Measurements from ENCODE around the gene C4A.

GRCh38 chr6:31969712-31970603 lies 11.9 kb upstream of the C4A start:
- TF ChIP-seq ARNT (IDR thresholded peaks at IDR 0.05) (no peak), ELF4 (IDR thresholded peaks at IDR 0.05) (no peak), NFRKB (IDR thresholded peaks at IDR 0.05) (no peak), CTBP1 (IDR thresholded peaks at IDR 0.05; ENCODE audit: borderline replicate concordance) (no peak), HDGF (IDR thresholded peaks at IDR 0.05; ENCODE audit: borderline replicate concordance) (no peak), L3MBTL2 (conservative IDR thresholded peaks at IDR 0.05) (no peak), FOXK2 (IDR thresholded peaks at IDR 0.05) (no peak)
